HFF-Myc (cell line): Measurements from ENCODE around the gene IFITM10.

Experiments
- DNase-seq: peaks from one replicate; pipeline ENCODE4 v3.0.0-alpha.2; 2011; ENCODE audit warnings: low read depth; ENCODE audit errors: extremely low read depth
- H3K4me3 ChIP-seq: replicated peaks from 2 replicates; pipeline ENCODE4 v1.5.1; 2011; ENCODE audit warnings: low read depth, mild to moderate bottlenecking, control low read depth, low read length
- CTCF ChIP-seq: IDR thresholded peaks from 2 replicates; pipeline ENCODE4 v1.5.1; 2012; ENCODE audit warnings: mild to moderate bottlenecking, low read depth, low read length, control low read depth; ENCODE audit errors: missing control alignments

The IFITM10 gene

GRCh38 chr11:1761857-1762536 lies 11.6 kb upstream of the IFITM10 start:
- H3K4me3 ChIP-seq: peak overlapping the region; percentile 84
- no peak for DNase-seq
- TF ChIP-seq CTCF: no peak

- no peak overlapping the region for H3K4me3 ChIP-seq
- no peak for DNase-seq
- no peak for TF ChIP-seq CTCF
Observed at GRCh38 chr11:1761110-1761856, 10.9 kb upstream of the IFITM10 start.

GRCh38 chr11:1760351-1761109 lies 10.1 kb upstream of the IFITM10 start:
- no peak for DNase-seq
- H3K4me3 ChIP-seq: no peak overlapping the region
- no peak for TF ChIP-seq CTCF

GRCh38 chr11:1759851-1760220 lies 9.4 kb upstream of the IFITM10 start:
- DNase-seq: no peak
- TF ChIP-seq CTCF: no peak
- no peak overlapping the region for H3K4me3 ChIP-seq

GRCh38 chr11:1759151-1759850 lies 8.9 kb upstream of the IFITM10 start:
- H3K4me3 ChIP-seq: no peak overlapping the region
- DNase-seq: no peak
- no peak for TF ChIP-seq CTCF

GRCh38 chr11:1758611-1759150 lies 8.3 kb upstream of the IFITM10 start:
- DNase-seq: no peak
- H3K4me3 ChIP-seq: no peak overlapping the region
- TF ChIP-seq CTCF: no peak
